Astrocyte (in vitro differentiated cells and primary cell): ENCODE measurements around the gene NUDT15. TPM values are rescaled to one million over a fixed set of nuclear protein-coding genes. Genes with fewer than 3 reads are reported as not detected.
A peak's percentile ranks its signal among the peaks of the same experiment; 100 is the strongest.

ENCODE experiments used
- DNase-seq: peaks from one replicate; pipeline ENCODE4 v3.0.0-alpha.2; 2010; ENCODE audit warnings: low read depth
- FAIRE-seq: peaks from 2 replicates; lab custom pipeline; 2011; peaks lifted over from hg19 to GRCh38; lab: Jason Lieb, UNC
- H2AFZ ChIP-seq: 2 replicates; pipeline ENCODE4 v1.6.0; 2012; ENCODE audit warnings: low read depth, low read length, inconsistent platforms
- H3K27ac ChIP-seq: 2 replicates; pipeline ENCODE4 v1.5.1; 2011; ENCODE audit warnings: low read depth, low read length, inconsistent platforms
- H3K27me3 ChIP-seq: 2 replicates; pipeline ENCODE4 v1.6.0; 2011; ENCODE audit warnings: low read length, inconsistent platforms; ENCODE audit not compliant: insufficient read depth
- H3K36me3 ChIP-seq: 2 replicates; pipeline ENCODE4 v1.5.1; 2011; ENCODE audit warnings: low read length, inconsistent platforms; ENCODE audit not compliant: insufficient read depth
- H3K4me1 ChIP-seq: 2 replicates; pipeline ENCODE4 v1.5.1; 2011; ENCODE audit warnings: low read length, inconsistent platforms; ENCODE audit not compliant: insufficient read depth
- H3K4me2 ChIP-seq: 2 replicates; pipeline ENCODE4 v1.6.0; 2012; ENCODE audit warnings: low read length, inconsistent platforms
- H3K4me3 ChIP-seq: 2 replicates; pipeline ENCODE4 v1.5.1; 2011; ENCODE audit warnings: low read depth, mild to moderate bottlenecking, low read length, inconsistent platforms; ENCODE audit not compliant: insufficient read depth
- H3K79me2 ChIP-seq: 2 replicates; pipeline ENCODE4 v1.6.0; 2012; ENCODE audit warnings: mild to moderate bottlenecking, low read length, inconsistent platforms; ENCODE audit not compliant: insufficient read depth
- H3K9ac ChIP-seq: 2 replicates; pipeline ENCODE4 v1.6.0; 2012; ENCODE audit warnings: mild to moderate bottlenecking, low read length, inconsistent platforms
- H3K9me3 ChIP-seq: 2 replicates; pipeline ENCODE4 v1.5.1; 2012; ENCODE audit warnings: low read depth, mild to moderate bottlenecking, low read length, inconsistent platforms; ENCODE audit not compliant: insufficient read depth
- H4K20me1 ChIP-seq: 2 replicates; pipeline ENCODE4 v1.6.0; 2012; ENCODE audit warnings: low read length, inconsistent platforms; ENCODE audit not compliant: insufficient read depth
- H3K27ac Mint-ChIP-seq: one replicate; pipeline ENCODE4 v1.8.0; 2021; ENCODE audit warnings: mild to moderate bottlenecking, mixed read lengths; ENCODE audit not compliant: unreplicated experiment
- H3K27me3 Mint-ChIP-seq: one replicate; pipeline ENCODE4 v1.8.0; 2021; ENCODE audit warnings: low read depth, mixed read lengths; ENCODE audit not compliant: unreplicated experiment
- H3K36me3 Mint-ChIP-seq: one replicate; pipeline ENCODE4 v1.8.0; 2021; ENCODE audit warnings: low read depth, mixed read lengths; ENCODE audit not compliant: unreplicated experiment
- H3K4me1 Mint-ChIP-seq: one replicate; pipeline ENCODE4 v1.8.0; 2021; ENCODE audit warnings: low read depth, mixed read lengths; ENCODE audit not compliant: unreplicated experiment
- H3K4me3 Mint-ChIP-seq: one replicate; pipeline ENCODE4 v1.8.0; 2021; ENCODE audit warnings: mild to moderate bottlenecking, moderate library complexity, mixed read lengths; ENCODE audit not compliant: unreplicated experiment
- H3K9me3 Mint-ChIP-seq: one replicate; pipeline ENCODE4 v1.8.0; 2021; ENCODE audit warnings: mild to moderate bottlenecking, mixed read lengths; ENCODE audit not compliant: unreplicated experiment
- EZH2 ChIP-seq: IDR thresholded peaks from 2 replicates; pipeline ENCODE4 v1.6.1; 2012; ENCODE audit warnings: mild to moderate bottlenecking, low read length, inconsistent platforms; ENCODE audit not compliant: insufficient read depth
- total RNA-seq: library from RNA; stranded (reverse); gene quantifications from 2 replicates; pipeline ENCODE4 v1.2.1, GENCODE V29; 2021
- TF ChIP-seq, protein P1 (sequence below): IDR thresholded peaks from 2 replicates; pipeline ENCODE4 v1.5.1; 2011; ENCODE audit warnings: low read depth, mild to moderate bottlenecking, inconsistent platforms, low read length, moderate library complexity; ENCODE audit not compliant: insufficient read depth

NUDT15 gene
- total RNA-seq, 1 donor from 2014 or later: 15.2 TPM

DNA sequence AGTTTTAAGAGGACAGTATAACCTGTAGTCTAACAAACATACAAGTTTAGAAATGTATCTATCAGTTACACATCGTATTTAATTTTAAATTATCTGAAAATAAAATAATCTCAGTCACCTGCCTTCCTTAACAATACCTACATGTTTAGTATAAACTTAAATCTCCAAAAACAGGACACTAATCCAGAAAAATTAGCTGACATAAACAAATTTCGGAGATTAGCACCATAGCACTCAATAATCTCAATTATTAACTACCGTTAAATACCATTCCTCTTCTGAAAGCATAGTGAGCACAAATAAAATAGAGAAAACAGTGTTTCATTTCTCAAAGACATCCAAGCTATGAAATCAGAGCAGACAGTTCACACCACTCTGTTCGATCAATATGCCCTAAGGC lies 44.2 kb downstream of the NUDT15 start:
- no peak overlapping the region for H3K27ac Mint-ChIP-seq
- H3K27me3 ChIP-seq: no peaks in the 10 kb centered on the region
- no peaks in the 10 kb centered on the region for H3K9me3 Mint-ChIP-seq
- DNase-seq (no peak), FAIRE-seq (no peak)
- H3K4me2 ChIP-seq: no peak overlapping the region
- no peak overlapping the region for H3K9ac ChIP-seq
- H3K4me3 Mint-ChIP-seq: no peak overlapping the region
- H3K27ac ChIP-seq: no peak overlapping the region
- peaks cover 6% of the 10 kb centered on the region for H4K20me1 ChIP-seq
- H3K79me2 ChIP-seq: peaks cover 13% of the 10 kb centered on the region
- no peaks in the 10 kb centered on the region for H3K4me1 Mint-ChIP-seq
- peaks cover 39% of the 10 kb centered on the region for H3K36me3 ChIP-seq
- TF ChIP-seq EZH2: no peak
- TF ChIP-seq, protein P1, sequence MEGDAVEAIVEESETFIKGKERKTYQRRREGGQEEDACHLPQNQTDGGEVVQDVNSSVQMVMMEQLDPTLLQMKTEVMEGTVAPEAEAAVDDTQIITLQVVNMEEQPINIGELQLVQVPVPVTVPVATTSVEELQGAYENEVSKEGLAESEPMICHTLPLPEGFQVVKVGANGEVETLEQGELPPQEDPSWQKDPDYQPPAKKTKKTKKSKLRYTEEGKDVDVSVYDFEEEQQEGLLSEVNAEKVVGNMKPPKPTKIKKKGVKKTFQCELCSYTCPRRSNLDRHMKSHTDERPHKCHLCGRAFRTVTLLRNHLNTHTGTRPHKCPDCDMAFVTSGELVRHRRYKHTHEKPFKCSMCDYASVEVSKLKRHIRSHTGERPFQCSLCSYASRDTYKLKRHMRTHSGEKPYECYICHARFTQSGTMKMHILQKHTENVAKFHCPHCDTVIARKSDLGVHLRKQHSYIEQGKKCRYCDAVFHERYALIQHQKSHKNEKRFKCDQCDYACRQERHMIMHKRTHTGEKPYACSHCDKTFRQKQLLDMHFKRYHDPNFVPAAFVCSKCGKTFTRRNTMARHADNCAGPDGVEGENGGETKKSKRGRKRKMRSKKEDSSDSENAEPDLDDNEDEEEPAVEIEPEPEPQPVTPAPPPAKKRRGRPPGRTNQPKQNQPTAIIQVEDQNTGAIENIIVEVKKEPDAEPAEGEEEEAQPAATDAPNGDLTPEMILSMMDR: no peak
- no peak overlapping the region for H2AFZ ChIP-seq
- H3K9me3 ChIP-seq: no peaks in the 10 kb centered on the region
- no peaks in the 10 kb centered on the region for H3K27me3 Mint-ChIP-seq
- no peaks in the 10 kb centered on the region for H3K4me1 ChIP-seq
- peaks cover 12% of the 10 kb centered on the region for H3K36me3 Mint-ChIP-seq
- no peak overlapping the region for H3K4me3 ChIP-seq

DNA sequence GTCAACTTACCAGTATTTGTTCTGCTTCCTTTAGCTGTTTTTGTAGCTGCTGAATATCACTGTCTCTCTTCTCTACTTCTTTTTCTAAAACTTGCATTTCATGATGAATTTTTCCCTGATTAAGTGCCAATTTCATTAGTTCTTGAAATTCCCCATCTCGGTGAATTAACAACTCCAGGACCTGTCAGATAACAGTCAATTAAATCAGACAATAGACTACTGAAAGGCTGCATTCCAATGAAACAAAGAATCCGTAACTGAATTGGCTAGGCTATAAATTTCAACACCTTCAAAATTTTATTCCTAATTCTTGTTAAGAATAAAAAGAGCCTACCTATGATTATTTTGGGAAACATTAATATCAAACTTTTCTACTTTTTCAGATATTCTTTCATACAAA lies 48.7 kb downstream of the NUDT15 start:
- Histone ChIP-seq H3K9ac (no peak overlapping the region), H3K9me3 (no peaks in the 10 kb centered on the region), H2AFZ (no peak overlapping the region), H3K36me3 (peaks cover 13% of the 10 kb centered on the region), H3K79me2 (peaks cover 55% of the 10 kb centered on the region), H3K27me3 (no peaks in the 10 kb centered on the region), H4K20me1 (peaks cover 24% of the 10 kb centered on the region), H3K4me2 (no peak overlapping the region), H3K4me1 (no peaks in the 10 kb centered on the region), H3K4me3 (no peak overlapping the region), H3K27ac (no peak overlapping the region)
- FAIRE-seq: no peak
- no peaks in the 10 kb centered on the region for H3K27me3 Mint-ChIP-seq
- no peak for DNase-seq
- H3K9me3 Mint-ChIP-seq: no peaks in the 10 kb centered on the region
- H3K4me3 Mint-ChIP-seq: no peak overlapping the region
- TF ChIP-seq EZH2: no peak
- TF ChIP-seq, protein P1: no peak
- no peaks in the 10 kb centered on the region for H3K4me1 Mint-ChIP-seq
- H3K27ac Mint-ChIP-seq: no peak overlapping the region
- H3K36me3 Mint-ChIP-seq: no peaks in the 10 kb centered on the region

DNA sequence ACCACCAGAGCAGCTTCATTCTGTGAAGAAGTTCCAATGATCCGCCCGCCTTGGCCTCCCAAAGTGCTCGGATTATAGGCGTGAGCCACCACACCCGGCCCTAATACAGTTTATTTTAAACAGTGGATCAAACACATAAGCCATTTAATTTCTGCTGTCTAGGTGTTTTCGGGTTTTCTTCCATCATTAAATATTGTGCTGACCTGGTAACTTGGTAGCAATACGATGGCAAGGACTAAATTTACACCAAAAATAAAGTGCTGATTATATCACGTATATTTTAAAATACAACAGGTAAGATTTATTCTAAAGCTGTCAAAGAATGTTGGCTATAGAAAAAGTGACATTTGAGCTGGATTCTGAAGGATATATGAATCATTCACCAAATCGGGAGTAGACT lies 56.1 kb downstream of the NUDT15 start:
- Histone ChIP-seq H3K27ac (no peak overlapping the region), H2AFZ (no peak overlapping the region), H3K9ac (peak overlapping the region; percentile 95), H3K4me2 (peak overlapping the region; percentile 89), H3K79me2 (peaks cover 64% of the 10 kb centered on the region), H4K20me1 (peaks cover 42% of the 10 kb centered on the region), H3K36me3 (no peaks in the 10 kb centered on the region), H3K27me3 (no peaks in the 10 kb centered on the region), H3K9me3 (no peaks in the 10 kb centered on the region), H3K4me1 (peaks cover 10% of the 10 kb centered on the region), H3K4me3 (peak overlapping the region; percentile 85)
- FAIRE-seq: no peak
- H3K9me3 Mint-ChIP-seq: no peaks in the 10 kb centered on the region
- peak overlapping the region; percentile 99 for H3K4me3 Mint-ChIP-seq
- no peaks in the 10 kb centered on the region for H3K27me3 Mint-ChIP-seq
- TF ChIP-seq, protein P1: no peak
- no peak for TF ChIP-seq EZH2
- peaks cover 15% of the 10 kb centered on the region for H3K4me1 Mint-ChIP-seq
- peak overlapping the region; percentile 24 for H3K27ac Mint-ChIP-seq
- DNase-seq: no peak
- H3K36me3 Mint-ChIP-seq: no peaks in the 10 kb centered on the region
